HG03439 (cell line): ENCODE measurements around the gene DNAJC8.

Experiments used
- ATAC-seq: cut with Tn5 transposase; IDR thresholded peaks from one replicate; pipeline ENCODE4 v1.9.1; 2021; ENCODE audit warnings: mild to moderate bottlenecking, moderate library complexity; ENCODE audit not compliant: unreplicated experiment

The DNAJC8 gene

GRCh38 chr1:28205243-28205642 lies 27.6 kb downstream of the DNAJC8 start:
- no peak for ATAC-seq

GRCh38 chr1:28200234-28200873 lies 32.5 kb downstream of the DNAJC8 start:
- ATAC-seq, result no peak

DNA sequence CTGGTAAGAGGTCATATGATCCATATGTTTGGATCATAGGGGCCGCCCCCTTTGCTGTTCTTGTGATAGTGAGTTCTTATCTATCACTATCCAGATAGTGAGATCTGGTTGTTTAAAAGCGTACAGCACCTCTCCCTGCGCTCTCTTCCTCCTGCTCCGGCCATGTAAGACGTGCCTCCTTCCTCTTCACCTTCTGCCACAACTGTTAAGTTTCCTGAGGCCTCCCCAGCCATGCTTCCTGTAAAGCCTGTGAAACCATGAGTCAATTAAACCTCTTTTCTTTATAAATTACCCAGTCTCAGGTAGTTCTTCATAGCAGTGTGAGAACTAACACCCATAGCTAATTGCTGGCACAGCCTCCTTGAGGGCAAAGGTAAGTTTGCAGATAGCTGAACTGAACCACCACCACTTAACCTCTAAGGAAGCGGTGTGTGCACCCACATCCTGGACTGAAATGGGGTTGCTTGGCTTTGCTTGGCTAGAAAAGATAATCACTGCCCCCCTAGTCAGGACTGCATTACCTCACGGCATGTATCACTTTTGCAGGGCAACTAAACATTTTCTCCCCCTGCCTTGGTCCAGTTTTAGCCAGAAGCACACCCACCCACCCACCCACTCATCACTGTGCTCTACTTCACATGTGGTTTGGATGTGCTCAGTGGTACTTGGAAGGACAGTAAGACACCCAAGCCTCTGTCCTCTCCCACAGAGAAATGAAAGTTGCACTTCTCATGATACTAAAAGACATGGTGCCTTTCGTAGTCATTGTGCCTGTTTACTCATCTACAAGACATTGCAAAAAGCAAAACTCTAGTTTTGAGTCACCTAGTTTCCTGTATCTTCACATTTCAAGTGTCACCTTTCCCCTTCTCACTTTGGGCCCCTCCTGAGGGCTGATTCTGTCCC lies 33.2 kb downstream of the DNAJC8 start:
- peak; percentile 80 for ATAC-seq

- no peak for ATAC-seq
These were observed 35.0 kb downstream of the DNAJC8 start for GRCh38 chr1:28197682-28198415.

GRCh38 chr1:28196330-28196729 lies 36.5 kb downstream of the DNAJC8 start:
- no peak for ATAC-seq

GRCh38 chr1:28195780-28196179 lies 37.0 kb downstream of the DNAJC8 start:
- no peak for ATAC-seq

DNA sequence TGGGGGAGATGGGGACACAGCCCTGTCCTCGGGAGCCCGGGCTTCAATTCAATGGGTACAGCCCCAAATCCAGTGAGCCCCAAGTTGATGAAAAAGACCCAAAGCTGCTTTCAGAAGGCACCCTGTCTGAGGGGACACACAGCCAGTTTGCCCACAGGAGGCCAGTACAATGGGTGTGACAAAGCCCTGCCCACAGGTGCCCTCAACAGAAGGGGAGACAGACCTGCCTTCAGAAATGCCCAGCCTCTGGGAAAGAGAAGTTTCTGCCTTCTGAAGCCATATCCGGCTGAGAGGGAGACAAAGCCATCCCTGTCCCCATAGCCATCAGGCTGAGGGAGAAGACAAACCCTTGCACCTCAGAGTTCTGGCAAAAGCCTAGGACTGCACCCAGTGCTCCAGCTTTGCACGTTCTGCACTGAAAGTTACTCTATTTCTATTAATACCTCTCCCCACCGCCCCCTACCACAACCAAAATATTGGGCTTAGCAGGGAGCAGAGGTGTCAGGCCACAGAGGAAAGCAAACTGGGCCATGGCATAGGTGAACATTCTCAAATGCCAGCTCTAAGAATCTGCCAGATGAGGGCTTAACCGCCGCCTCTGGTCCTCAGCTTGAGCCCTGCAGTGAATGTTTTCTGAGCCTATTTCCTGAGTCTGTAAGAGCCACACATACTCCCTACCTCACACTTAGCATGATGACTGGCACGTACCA lies 38.3 kb downstream of the DNAJC8 start:
- ATAC-seq, result no peak

DNA sequence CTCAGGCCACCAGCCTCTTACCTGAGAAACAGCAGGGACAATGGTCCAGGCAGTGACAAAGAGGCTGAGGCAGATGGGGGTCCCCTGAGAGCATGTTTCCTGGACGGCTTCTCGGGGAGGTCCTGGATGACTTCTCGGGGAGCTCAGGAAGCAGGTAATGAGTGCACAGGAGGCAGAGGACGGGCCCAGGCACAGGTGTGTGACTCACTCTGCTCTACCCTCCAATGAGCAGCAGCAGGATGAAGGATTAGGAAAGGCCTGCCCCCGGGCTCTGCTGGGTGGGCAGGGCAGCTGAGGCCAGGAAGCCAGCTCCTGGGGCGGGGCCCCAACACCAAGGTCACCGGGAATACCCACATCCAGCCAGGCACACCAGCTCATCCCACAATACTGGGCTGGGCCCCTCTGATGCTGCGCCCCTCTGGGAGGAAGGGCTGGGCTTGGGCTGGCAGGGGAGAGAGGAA lies 39.1 kb downstream of the DNAJC8 start:
- no peak for ATAC-seq

- no peak for ATAC-seq
These were observed 41.7 kb downstream of the DNAJC8 start for GRCh38 chr1:28190996-28191645.

- ATAC-seq, result no peak
These were observed 42.4 kb downstream of the DNAJC8 start for GRCh38 chr1:28190337-28190979.

DNA sequence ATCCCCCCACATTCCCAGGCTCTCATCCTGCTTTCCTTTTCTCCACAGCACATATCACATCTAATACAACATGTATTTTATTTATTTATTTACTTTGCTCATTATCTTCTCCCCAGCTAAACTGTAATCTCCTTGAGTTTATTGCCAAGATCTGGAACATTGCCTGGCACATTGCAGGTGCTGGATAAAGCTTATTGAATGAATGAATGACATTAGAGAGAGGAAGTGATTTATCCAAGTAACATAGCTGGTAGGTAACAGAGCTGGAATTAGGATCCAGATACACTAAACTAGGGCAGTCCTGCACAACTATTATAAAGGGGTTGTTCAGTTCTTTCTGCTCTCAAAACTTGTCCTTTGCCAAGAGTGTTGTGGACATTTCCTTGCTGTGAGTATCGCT lies 47.8 kb downstream of the DNAJC8 start:
- no peak for ATAC-seq

DNA sequence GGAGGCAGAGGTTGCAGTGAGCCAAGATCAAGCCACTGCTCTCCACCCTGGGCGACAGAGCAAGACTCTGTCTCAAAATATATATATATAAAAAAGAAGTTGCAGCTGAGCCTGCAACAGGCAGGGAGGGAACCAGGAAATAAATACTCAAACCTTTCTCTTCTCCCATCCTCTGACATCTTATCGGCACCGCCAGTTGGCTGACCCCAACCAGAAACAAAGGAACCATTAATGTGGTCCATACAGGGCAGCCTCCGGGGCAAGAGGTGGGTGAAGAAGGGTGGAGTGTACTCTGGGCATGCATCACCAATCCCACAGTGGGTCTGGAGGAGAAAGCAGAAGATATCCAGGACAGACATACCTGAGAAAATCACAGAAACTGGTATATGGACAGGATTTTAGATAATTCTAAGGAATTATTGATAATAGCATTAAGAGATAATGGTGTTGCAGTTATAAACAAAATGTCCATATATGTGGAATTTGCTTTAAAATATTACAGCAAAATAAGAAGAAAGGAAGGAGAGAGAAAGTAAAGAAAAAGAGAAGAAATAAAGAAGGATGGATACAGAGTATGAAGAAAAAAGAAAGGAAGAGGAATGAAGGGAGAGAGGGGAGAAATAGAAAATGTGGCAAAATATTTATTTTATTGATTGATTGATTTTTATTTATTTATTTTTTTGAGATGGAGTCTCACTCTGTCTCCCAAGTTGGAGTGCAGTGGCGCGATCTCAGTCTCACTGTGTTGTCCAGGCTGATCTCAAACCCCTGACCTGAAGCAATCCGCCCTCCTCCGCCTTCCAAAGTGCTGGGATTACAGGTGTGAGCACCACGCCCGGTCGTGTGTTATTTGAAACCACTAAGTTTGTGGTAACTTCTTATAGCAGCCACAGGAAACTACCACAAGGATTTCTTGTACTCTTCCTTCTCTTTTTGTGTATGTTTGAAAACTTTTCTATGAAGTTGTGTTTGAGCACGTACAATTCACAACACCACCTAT lies 52.2 kb downstream of the DNAJC8 start:
- ATAC-seq, result no peak

DNA sequence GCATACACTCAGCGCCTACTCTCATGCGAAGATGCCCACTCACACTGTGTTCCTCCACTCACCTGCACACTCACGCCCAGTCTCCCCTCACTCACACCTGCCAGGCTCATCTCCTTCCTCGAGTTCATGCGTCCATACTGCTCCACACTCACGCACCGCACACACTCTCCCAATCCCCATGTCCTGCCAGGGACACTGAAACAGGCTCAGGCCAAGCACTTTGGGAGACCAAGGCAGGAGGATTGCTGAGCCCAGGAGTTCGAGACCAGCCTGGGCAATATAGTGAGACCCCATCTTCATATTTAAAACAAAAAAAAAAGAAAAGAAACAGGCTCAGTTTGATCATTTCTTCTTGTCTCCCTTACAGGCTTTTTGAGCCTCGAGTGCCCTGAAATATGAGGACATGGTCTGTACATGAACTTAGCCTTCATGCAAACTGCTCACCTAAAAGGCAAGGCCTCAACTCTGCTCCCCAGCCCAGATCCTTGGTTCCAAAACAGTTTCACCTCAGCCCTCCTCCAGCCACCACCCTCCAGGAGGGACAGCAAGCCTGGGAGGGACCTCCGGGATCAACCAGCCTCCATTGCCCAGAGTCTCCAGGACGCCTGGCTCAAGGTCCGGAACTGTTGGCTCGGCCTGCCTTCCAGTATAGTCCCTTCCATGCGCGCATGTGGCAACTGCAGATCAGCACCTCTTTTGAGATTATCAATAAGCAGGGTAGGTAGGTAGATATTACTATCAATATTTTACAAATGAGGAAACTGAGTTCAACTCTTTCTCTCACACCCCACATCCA lies 53.9 kb downstream of the DNAJC8 start:
- ATAC-seq, result no peak

DNA sequence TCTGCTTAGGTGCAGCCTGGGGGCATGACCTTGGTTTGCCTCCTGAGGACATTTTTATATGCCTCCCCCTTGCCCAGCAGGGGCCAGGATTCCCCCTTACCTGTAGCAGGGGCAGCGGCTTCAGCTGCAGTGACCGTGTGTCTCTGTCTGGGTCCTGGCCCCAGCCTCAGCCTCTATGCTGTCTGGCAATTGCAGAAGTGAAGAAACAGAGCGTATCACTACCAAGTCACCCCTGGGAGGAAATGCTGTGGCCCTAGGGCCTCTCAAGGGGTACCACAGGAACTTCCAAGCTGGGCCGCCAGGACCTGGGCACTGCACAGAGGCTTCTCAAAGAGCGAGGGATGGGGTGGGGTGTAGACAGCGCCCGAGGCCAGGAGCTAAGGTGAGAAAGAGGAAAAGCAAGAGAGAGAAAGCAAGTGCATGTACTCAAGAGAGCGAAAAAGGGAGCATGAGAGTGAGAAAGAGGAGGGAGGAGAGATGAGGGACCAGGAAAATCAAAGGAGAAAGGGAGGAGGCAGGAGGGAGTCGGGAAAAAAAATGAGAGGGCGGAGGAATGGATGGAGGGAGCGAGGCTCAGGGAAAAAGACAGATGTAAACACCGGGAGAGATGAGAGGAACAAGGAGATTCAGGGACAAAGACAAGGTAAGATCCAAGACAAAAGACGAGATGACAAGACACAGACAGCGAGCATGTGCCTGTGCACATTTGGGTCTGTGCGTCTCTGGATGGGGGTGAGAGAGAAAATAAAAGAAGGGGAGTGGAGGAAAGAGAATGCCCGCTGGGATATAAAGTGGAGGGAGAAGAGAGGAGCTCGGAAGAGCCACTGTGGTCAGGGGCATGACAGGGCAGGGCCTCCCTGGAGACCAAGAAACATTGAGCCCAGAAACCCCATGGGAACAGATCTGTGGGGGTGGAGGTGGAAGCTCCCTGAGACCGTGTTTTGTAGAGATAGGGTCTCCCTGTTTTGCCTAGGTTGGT lies 56.0 kb downstream of the DNAJC8 start, which contains the start of gene PTAFR:
Gene PTAFR (minus strand): TSS at position 199 of the 979 bp plus-strand sequence. CDS start 25,669 bp downstream, outside the sequence.
- ATAC-seq, result no peak

GRCh38 chr1:28175955-28176485 lies 56.8 kb downstream of the DNAJC8 start:
- no peak for ATAC-seq

GRCh38 chr1:28173980-28174297 lies 58.9 kb downstream of the DNAJC8 start:
- no peak for ATAC-seq
